Gastrocnemius medialis (tissue), 4 donors: ENCODE data around the gene ZNF25. TPM values are rescaled to one million over a fixed set of nuclear protein-coding genes. Genes with fewer than 3 reads are reported as not detected.

ENCODE experiments used
- ATAC-seq, 2 donors: fragments of 150-250 bp; one replicate each; pipeline ENCODE4 v1.9.1; 2016
- DNase-seq, 2 donors: peaks; one replicate each; pipeline ENCODE4 v3.0.0-alpha.2; 2019
- H3K27ac ChIP-seq, 4 donors: fragments of 200-600 bp; sonication (generic); 1 replicate in 1 of 4; 2 replicates in 3 of 4; pipeline ENCODE4 v1.5.1; 2016 to 2018; ENCODE audit warnings: mild to moderate bottlenecking in 2 of 4, moderate library complexity in 1 of 4
- H3K27me3 ChIP-seq, 3 donors: fragments of 200-600 bp; sonication (generic) in 2 of 3; 1 replicate in 1 of 3; 2 replicates in 2 of 3; pipeline versions ENCODE4 v1.5.1 to v1.6.0; 2016 to 2019; ENCODE audit warnings: mild to moderate bottlenecking in 1 of 3, moderate library complexity in 1 of 3
- H3K36me3 ChIP-seq, 2 donors: fragments of 200-600 bp; sonication (generic) in 1 of 2; one replicate each; pipeline ENCODE4 v1.5.1; 2017 to 2018
- H3K4me1 ChIP-seq, 2 donors: fragments of 200-600 bp; sonication (generic) in 1 of 2; one replicate each; pipeline ENCODE4 v1.5.1; 2016 to 2017; ENCODE audit warnings: mild to moderate bottlenecking in 2 of 2
- H3K4me3 ChIP-seq, 4 donors: fragments of 200-600 bp; sonication (generic) in 3 of 4; 1 replicate in 1 of 4; 2 replicates in 3 of 4; pipeline ENCODE4 v1.5.1; 2016 to 2019; ENCODE audit warnings: mild to moderate bottlenecking in 2 of 4
- H3K9me3 ChIP-seq, 3 donors: fragments of 200-600 bp; sonication (generic) in 2 of 3; 1 replicate in 1 of 3; 2 replicates in 2 of 3; pipeline ENCODE4 v1.5.1; 2016 to 2019
- POLR2A ChIP-seq, 2 donors: fragments of 450-650 bp; IDR thresholded peaks; one replicate each; pipeline ENCODE4 v1.6.1; 2017; ENCODE audit warnings: antibody characterized with exemption in 2 of 2, mild to moderate bottlenecking in 2 of 2, moderate library complexity in 2 of 2
- in situ Hi-C, 4 donors: fragments of 200-750 bp; cut with MboI; loops; one replicate each; pipeline versions ENCODE4 v1.15.0 to v1.8.0; 2017; ENCODE audit warnings: low sequenced_read_pairs in 4 of 4
- intact Hi-C: fragments of 100-400 bp; cut with DNase I; formaldehyde crosslinking; loops from one replicate; pipeline ENCODE4 v1.15.1; 2023; ENCODE audit warnings: low total_unique reads
- total RNA-seq, 4 donors: library from RNA; depleted of rRNA; stranded (reverse); fragments of >200 nt; gene quantifications; one replicate each; pipeline versions ENCODE4 v1.1.0 to v1.2.3, GENCODE V29; 2016
- TF ChIP-seq, protein P1 (sequence below), 5 experiments: fragments of 450-650 bp in 3 of 5; fragments of 200-600 bp in 2 of 5; sonication (generic) in 2 of 5; IDR thresholded peaks in 4 of 5; conservative IDR thresholded peaks in 1 of 5; 1 replicate in 4 of 5; 2 replicates in 1 of 5; pipeline ENCODE4 v1.5.1; 2016 to 2019; ENCODE audit warnings: antibody characterized with exemption in 5 of 5, mild to moderate bottlenecking in 3 of 5, moderate library complexity in 3 of 5

The ZNF25 gene
- total RNA-seq, 4 donors from 2014 or later = 18.8 to 35.0 (median 23.4) TPM

DNA sequence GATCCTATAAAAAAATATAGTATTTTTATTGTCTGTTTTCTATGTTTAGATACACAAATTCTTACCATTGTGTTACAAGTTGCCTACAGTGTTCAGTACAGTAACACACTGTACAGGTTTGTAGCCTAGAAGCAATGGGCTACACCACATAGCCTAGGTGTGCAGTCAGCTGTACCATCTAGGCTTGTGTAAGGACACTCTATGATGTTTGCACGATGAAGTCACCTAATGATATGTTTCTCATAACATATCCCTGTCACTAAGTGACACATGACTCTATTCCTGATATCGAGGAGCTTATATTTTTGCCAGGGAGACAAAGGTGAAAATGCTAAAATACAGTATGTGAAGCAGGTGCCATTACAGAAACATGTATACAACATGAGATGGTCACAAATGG, 18.6 kb downstream of the ZNF25 start:
- in situ Hi-C loops (loop anchor here in 1 of 4 donors (25.0 kb wide), 1 partner anchor 129 kb away; the partner anchor contains the start of gene ZNF37A), intact Hi-C loops (no loop called here)
- Histone ChIP-seq H3K27ac (no peak overlapping the region), H3K9me3 (no peaks in the 10 kb centered on the region), H3K4me1 (no peaks in the 10 kb centered on the region), H3K27me3 (no peaks in the 10 kb centered on the region), H3K36me3 (peaks cover 0 to 67% of the 10 kb centered on the region in 2 donors), H3K4me3 (no peak overlapping the region)
- no peak for DNase-seq
- TF ChIP-seq, protein P1, sequence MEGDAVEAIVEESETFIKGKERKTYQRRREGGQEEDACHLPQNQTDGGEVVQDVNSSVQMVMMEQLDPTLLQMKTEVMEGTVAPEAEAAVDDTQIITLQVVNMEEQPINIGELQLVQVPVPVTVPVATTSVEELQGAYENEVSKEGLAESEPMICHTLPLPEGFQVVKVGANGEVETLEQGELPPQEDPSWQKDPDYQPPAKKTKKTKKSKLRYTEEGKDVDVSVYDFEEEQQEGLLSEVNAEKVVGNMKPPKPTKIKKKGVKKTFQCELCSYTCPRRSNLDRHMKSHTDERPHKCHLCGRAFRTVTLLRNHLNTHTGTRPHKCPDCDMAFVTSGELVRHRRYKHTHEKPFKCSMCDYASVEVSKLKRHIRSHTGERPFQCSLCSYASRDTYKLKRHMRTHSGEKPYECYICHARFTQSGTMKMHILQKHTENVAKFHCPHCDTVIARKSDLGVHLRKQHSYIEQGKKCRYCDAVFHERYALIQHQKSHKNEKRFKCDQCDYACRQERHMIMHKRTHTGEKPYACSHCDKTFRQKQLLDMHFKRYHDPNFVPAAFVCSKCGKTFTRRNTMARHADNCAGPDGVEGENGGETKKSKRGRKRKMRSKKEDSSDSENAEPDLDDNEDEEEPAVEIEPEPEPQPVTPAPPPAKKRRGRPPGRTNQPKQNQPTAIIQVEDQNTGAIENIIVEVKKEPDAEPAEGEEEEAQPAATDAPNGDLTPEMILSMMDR (IDR thresholded peaks at IDR 0.05 in 4 of 5, conservative IDR thresholded peaks at IDR 0.05 in 1 of 5) = no peak
- no peak for TF ChIP-seq POLR2A (IDR thresholded peaks at IDR 0.05)
- ATAC-seq = no peak

DNA sequence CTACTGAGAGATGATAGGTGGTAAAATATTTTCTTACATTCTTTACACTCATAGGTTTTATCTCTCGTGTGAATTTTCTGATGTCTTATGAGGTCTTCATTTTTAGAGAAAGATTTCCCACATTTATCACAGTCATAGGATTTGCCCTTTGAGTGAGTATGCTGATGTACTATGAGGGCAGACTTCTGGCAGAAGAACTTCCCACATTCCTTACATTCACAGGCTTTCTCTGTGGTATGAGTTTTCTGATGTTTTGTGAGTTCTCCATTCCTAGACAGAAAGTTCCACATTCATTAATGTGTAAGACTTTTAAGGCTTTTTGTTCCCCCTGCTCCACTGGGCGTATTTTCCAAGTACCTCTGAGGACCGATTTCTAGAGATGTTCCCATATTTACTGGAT, 23.5 kb downstream of the ZNF25 start:
- in situ Hi-C loops (loop anchor here in 1 of 4 donors (25.0 kb wide), 1 partner anchor 134 kb away; the partner anchor contains the start of gene ZNF37A), intact Hi-C loops (no loop called here)
- H3K9me3 ChIP-seq = no peaks in the 10 kb centered on the region
- no peaks in the 10 kb centered on the region for H3K4me1 ChIP-seq
- no peak overlapping the region for H3K4me3 ChIP-seq
- TF ChIP-seq POLR2A (IDR thresholded peaks at IDR 0.05) = no peak
- TF ChIP-seq, protein P1 (IDR thresholded peaks at IDR 0.05 in 4 of 5, conservative IDR thresholded peaks at IDR 0.05 in 1 of 5) = no peak
- no peaks in the 10 kb centered on the region for H3K27me3 ChIP-seq
- peaks cover 0 to 83% of the 10 kb centered on the region in 2 donors for H3K36me3 ChIP-seq
- H3K27ac ChIP-seq = no peak overlapping the region
- ATAC-seq = no peak
- no peak for DNase-seq

DNA sequence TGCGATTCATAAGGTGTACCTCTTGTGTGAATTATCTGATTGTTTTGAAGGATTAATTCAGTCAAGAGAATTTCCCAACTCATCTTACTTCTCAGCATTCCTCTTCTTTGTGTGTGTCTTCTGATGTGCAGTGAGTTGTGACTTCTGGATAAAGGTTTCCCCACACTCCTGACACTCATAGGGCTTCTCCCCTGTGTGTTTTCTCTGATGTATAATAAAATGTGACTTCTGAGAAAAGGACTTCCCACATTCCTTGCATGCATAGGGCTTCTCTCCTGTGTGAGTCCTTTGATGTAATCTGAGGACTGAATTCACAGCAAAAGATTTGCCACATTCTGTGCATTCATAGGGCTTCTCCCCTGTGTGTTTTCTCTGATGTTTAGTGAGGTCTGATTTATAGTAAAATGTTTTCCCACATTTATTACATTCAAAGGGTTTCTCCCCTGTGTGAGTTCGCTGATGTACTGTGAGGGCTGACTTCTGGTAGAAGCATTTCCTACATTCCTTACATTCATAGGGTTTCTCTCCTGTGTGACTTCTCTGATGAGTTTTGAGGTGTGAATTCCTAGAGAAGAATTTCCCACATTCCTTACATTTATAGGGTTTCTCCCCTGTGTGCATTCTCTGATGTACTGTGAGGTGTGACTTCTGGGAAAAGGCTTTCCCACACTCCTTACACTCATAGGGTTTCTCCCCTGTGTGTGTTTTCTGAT, 24.2 kb downstream of the ZNF25 start:
- no peak for TF ChIP-seq POLR2A (IDR thresholded peaks at IDR 0.05)
- TF ChIP-seq, protein P1 (IDR thresholded peaks at IDR 0.05 in 4 of 5, conservative IDR thresholded peaks at IDR 0.05 in 1 of 5) = no peak
- Histone ChIP-seq H3K36me3 (peaks cover 0 to 76% of the 10 kb centered on the region in 2 donors), H3K27ac (no peak overlapping the region), H3K4me1 (no peaks in the 10 kb centered on the region), H3K9me3 (no peaks in the 10 kb centered on the region), H3K4me3 (no peak overlapping the region), H3K27me3 (no peaks in the 10 kb centered on the region)
- ATAC-seq (no peak), DNase-seq (no peak)
- intact Hi-C loops = no loop called here
- in situ Hi-C loops = loop anchor here in 1 of 4 donors (25.0 kb wide), 1 partner anchor 135 kb away; the partner anchor contains the start of gene ZNF37A

DNA sequence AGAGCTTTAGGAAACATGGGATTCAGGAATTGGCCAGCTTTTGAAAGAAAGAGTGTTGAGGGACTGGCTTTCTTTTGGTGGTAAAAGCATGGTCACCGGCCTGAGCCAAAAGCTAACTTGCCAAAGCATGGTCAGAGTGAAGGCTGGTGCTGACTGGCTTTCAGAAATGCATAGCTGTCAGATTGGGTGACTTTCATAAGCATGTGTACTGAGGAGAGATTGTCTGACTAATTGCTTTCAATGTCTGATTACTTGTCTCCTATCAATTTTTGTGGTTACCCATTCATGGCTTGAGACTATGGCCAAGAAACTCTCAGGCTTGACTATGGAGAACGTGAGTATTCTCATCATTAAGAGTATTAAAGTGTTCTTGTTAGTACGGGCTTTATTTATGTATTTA, 28.2 kb downstream of the ZNF25 start:
- in situ Hi-C loops = no loop called here
- Histone ChIP-seq H3K27me3 (no peaks in the 10 kb centered on the region), H3K4me1 (no peaks in the 10 kb centered on the region), H3K9me3 (no peaks in the 10 kb centered on the region), H3K36me3 (peaks cover 0 to 50% of the 10 kb centered on the region in 2 donors), H3K27ac (no peak overlapping the region), H3K4me3 (no peak overlapping the region)
- DNase-seq = no peak
- TF ChIP-seq POLR2A (IDR thresholded peaks at IDR 0.05) = no peak
- TF ChIP-seq, protein P1 (IDR thresholded peaks at IDR 0.05 in 4 of 5, conservative IDR thresholded peaks at IDR 0.05 in 1 of 5) = no peak
- ATAC-seq = no peak
- intact Hi-C loops = no loop called here
